Esophagus mucosa (tissue), 1 donor: ENCODE measurements around the gene ATXN7. TPM values are rescaled to one million over a fixed set of nuclear protein-coding genes. Genes with fewer than 3 reads are reported as not detected.

ENCODE experiments used
- ATAC-seq: fragments of 200-7000 bp; cut with Tn5 transposase; one replicate; pipeline ENCODE4 v1.9.1; 2020
- total RNA-seq: library from RNA; stranded (reverse); gene quantifications from one replicate; pipeline ENCODE4 v1.2.4, GENCODE V29; 2023
- donor health status: DM: yes; HTN: yes; CAD: no.

The ATXN7 gene
- total RNA-seq, 1 donor from 2014 or later = 21.9 TPM

DNA sequence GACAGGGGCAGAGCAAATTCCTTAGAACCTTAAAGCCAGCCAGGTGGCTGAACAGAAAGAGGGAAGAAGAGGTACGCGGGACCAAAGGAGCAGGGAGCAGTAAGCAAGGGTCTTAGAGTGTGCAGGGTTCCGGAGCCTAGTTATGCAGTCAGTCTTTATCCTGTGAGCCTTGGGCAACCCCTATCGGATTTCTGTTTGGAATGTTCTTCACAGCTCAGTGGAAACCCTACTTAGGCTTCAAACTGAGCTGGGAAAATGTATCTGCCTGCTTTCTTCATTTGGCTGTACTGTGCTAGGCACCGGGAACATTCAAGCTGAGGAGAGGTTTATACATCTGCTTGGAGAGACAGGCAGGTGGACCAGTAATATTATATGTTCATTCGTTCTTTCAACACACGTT, 122.5 kb downstream of the ATXN7 start:
- ATAC-seq = no peak

GRCh38 chr3:63986831-63987230, 123.2 kb downstream of the ATXN7 start:
- ATAC-seq = no peak

- ATAC-seq = no peak
Measured at GRCh38 chr3:63988943-63989342, 125.3 kb downstream of the ATXN7 start.

DNA sequence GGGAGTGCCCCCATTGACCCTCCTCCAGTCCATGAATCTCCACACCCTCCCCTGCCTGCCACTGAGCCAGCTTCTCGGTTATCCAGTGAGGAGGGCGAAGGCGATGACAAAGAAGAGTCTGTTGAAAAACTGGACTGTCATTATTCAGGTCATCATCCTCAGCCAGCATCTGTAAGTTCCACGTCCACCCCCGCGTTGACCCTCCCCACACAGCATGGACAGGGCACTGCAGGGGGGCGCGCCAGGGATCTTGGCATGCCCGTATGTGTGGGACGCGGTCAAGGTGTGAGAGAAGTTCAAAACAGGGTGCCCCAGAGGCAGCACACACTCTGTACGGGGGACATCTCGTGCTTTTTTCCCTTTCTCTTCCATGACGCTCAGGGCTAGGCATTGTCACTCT, 126.5 kb downstream of the ATXN7 start:
- no peak for ATAC-seq

- no peak for ATAC-seq
Measured at GRCh38 chr3:63990733-63991132, 127.1 kb downstream of the ATXN7 start.

DNA sequence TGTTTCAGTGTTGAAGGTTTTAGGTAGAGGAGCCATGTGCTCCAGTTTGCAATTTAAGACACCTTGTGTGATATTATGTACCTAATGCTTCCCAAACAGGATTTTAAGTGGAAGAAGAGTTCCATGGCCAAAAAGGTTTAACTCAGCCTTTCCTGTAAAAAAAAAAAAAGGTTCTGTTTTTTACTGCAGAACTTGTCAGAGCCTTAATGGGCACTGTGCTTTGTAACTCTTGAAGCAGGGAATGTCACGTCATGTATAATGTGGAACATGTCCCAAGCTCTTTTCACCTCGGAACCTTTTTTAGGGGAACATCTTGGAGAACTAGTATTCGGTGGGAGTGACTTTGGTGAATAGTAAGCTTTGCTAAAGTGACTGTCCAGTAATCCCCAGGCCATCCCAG, 128.0 kb downstream of the ATXN7 start:
- ATAC-seq = no peak

- no peak for ATAC-seq
Measured at GRCh38 chr3:63992516-63993209, 129.0 kb downstream of the ATXN7 start.

DNA sequence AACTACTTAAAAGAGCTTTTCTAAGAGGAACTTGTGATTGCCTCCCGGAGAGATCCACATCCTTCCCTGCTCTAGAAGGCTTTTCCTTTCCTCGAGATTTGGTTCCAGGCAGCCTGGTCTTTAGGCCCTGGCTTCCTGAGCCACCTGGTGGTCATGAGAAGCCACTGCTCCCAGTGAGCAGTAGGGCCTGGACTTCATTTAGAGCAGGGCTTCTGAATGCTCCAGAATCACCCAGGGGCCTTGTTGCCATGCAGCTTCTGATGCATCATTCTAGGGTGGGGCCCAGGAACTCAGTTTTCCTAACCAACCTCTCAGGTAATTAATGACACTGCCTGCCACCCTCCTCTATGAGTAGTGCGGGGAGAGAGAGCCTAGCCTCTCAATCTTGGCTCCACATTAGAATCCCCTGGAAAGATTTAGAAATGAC, 130.0 kb downstream of the ATXN7 start:
- peak; percentile 95 for ATAC-seq

- ATAC-seq = no peak
Measured at GRCh38 chr3:63995086-63995485, 131.4 kb downstream of the ATXN7 start.

DNA sequence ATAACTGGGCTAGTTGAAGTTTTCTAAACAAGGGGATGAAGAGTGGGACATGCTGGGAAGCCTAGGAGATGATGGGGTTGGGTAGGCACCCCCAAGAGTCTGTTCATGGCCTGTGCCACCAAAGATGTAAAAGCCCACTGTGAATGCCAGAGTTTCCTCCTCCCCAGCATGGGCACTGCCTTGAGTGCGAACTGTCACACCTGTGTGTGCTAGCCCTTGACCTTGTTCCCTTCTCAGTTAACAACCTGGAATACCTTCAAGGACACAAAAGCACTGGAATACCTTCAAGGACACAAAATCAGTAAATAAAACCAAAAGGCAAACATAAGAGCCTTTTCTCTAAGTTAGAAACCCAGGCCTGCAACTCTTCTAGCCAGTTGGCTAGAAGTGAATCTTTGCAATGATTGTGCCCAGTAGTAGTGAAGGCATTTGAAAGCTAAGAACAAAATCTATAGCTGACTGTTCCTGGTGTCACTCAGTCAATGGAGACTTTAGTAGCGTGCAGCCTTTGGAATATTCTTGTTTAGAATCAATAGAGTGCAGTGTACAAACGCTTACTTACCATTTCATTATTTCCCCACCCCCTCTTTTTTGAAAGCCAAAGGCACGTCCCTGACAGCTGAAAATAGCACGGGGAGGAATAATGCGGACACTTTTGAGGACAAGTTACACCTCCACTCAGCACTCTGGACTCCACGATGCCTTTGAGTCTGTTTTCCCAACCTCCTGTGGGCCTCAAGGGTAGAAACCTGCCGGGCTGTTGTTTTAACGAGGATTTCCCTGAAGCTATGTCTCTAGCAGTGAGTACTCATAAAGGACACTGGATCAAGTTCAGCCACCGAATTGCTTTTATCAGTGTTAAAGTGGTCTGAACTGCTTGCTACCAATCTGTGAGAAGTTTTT, 135.4 kb downstream of the ATXN7 start:
- ATAC-seq = no peak

DNA sequence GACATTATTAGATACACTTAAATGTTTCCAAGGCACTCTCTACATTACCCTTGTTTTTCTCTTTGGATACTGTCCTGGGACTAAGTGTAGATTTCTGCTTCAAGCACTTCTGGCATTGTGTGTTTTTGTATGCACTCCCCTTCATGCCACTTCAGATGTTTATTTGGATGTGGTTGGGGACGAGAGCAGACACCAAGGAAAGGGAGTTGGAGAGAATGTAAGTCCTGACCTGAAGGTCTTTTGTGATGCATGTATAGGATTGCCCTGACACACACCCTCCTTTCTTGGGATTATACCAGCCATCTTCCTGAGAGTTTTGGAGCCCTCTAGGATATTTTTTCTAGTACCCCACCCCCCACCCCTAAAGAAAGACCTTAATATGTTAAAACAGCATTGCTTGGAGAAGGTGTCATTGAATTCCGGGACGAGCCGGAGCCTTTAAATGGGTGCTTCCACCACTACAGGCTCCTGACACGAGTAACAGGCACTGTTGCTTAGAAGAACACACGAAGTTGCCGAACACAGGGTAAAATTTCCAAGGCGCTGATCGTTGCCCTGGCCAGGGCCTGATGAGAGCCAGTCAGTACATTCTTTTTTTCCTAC, 136.9 kb downstream of the ATXN7 start:
- ATAC-seq = no peak

- ATAC-seq = no peak
Measured at GRCh38 chr3:64002233-64002632, 138.6 kb downstream of the ATXN7 start.

GRCh38 chr3:64003589-64003988, 139.9 kb downstream of the ATXN7 start:
- no peak for ATAC-seq

- no peak for ATAC-seq
Measured at GRCh38 chr3:64008017-64008416, 144.3 kb downstream of the ATXN7 start.

DNA sequence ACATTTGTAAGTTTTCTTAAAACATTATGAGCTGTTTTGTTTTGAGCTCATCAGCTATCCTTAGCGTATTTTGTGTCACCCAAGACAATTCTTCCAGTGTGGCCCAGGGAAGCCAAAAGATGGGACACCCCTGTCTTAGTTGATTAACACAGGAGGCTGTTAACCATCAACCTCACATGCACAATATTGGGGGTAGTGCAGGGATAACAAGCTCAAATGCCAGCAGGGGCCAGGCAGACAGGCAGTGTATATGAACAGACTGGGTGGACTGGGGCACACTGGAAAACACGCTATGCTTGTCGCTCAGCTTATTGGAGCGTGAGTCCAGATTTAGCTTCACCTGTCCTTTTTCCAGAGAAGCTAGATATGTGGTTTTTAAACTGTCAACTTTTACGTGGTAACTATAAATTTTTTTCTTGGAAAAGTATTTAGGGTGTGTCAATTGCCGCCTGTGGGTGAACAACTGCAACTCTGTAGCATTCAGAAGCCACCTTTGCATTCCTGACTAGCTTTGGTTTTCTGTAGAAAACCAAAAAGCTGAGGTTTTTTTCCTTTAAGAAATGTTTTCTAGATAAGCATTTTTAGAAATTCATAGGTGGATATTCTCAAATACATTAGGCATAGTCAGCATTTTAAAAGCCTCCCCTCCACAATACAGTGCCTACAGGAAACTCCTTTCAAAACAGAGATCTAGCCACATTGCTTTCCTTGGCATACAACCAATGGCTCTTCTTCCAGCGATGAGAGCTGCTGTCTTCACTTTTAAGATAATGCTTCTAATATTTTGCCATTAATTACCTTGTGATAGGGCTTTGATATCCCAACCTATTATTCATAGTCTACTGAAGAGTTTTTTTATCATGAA, 145.1 kb downstream of the ATXN7 start:
- no peak for ATAC-seq

GRCh38 chr3:64009528-64009927, 145.9 kb downstream of the ATXN7 start:
- ATAC-seq = no peak

DNA sequence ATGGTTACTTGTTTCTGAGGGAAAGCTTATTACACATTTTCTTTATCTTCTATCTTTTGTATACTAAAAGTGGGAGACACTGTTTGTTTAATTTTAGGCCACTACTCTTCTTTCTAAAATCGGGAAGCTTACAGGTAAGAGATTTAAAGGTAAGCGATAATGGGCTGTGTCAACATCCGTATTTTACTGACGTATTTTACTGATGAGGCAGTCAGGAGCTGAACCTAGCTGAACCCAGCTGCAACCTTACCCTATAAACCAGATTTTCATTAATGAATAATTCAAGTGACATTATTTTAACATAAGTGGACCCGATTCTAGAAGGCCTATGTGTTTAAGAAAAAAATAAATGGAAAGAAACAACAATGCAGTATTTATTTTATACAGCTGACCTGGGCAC, 146.5 kb downstream of the ATXN7 start:
- no peak for ATAC-seq

DNA sequence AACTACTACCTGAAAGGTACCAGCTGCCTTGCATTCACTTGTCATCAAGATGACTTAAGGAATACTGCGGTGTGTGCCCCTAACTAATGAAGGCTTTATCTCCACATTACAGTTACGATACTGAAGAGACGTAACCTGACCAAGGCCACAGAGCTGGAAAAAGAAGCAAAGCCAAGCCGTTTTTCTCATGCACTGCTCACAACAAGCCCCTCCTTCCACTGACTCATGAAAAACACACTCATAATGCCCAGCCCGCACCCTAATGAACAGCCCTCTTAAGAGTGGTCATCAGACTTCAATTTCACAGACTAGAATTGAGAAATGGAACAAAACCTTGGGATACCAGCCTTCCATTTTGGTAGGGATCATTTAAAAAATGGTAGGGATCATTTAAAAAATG, 148.0 kb downstream of the ATXN7 start:
- peak; percentile 43 for ATAC-seq

GRCh38 chr3:64016941-64017620, 153.4 kb downstream of the ATXN7 start:
- ATAC-seq = no peak

DNA sequence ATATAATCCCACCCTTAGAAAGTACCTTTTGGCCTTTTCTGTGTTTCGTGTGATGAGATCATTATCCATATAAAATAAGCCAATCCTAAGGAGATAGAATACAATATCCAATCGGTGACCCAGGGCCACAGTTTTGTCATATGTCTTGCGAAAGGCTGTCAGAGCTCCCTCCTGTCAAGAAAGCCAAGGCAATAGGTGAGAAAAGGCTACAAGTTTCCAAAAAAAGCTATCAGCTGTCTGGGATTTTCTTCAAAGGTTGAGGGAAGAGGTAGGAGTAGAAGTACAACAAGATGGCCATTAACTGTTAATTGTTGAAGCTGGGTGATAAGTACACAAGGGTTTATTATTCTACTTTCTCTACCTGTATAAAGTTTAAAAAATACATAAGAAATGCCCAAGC, 155.6 kb downstream of the ATXN7 start:
- no peak for ATAC-seq

DNA sequence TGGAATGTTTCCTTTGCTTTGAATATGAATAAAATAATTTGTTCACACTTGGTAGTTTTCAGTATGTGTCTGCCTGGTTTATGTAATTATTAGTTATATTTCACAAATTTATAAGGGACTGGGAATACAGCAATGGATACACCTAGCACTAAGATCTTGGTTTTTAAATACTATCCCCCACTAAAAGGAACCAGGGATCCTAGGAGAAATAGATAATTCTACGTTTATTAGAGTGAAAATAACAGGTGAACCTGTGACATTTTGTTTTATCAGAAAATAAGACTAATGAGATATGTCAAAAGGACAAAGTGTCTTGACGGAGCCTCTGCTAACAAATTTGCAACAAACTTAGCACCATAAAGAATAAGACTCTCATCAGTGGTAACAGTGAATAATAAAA, 156.2 kb downstream of the ATXN7 start:
- ATAC-seq = no peak

GRCh38 chr3:64021922-64022321, 158.3 kb downstream of the ATXN7 start:
- no peak for ATAC-seq
